Stimulated activated CD4-positive, alpha-beta T cell treated with anti-CD3 and anti-CD28 coated beads, TNF-alpha, amount 100 ng/mL, for 4 hours (primary cell): ENCODE measurements around the gene CARMIL1.

Experiments
- DNase-seq, 3 experiments: peaks; one replicate each; pipeline ENCODE4 v3.0.0-alpha.2; 2020; ENCODE audit warnings: low read depth in 3 of 3

Gene CARMIL1

DNA sequence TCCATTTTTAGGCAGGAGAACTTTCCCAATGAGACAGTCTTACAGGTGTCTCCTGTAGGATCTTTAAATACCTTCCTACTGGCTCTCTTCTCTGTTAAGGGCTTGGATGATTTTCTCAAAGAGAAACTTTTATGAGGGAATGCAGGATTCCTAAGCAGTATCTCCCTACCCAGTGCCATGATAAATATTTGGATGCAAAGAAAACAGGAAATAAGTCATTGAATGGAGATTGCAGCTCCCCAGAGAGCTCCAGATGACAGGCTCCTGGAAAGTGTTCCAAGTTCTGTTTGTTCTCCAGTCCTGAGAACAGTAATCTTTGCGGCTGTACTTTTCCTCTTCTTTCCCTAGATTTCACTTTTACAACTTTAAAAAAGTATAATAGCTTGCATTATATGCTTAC lies 370.4 kb downstream of the CARMIL1 start:
- no peak for DNase-seq

DNA sequence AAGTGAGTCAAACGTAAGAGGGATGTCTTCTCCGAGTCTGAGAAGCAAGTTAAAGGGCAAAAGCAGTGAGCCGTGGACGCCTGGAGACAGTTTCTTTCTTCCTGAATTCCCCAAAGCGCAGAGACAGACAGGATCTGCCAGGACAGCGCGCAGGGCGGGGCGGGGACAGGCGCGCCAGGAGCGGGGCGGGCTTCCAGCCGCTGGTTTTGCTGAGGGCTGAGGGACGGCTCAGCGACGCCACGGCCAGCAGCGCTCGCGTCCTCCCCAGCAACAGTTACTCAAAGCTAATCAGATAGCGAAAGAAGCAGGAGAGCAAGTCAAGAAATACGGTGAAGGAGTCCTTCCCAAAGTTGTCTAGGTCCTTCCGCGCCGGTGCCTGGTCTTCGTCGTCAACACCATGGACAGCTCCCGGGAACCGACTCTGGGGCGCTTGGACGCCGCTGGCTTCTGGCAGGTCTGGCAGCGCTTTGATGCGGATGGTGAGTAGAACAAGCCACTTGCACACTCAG lies 372.9 kb downstream of the CARMIL1 start, which contains the start of gene SCGN:
SCGN (plus strand) TSS at position 209 of the 509 bp plus-strand sequence; CDS start at position 398, 189 bp downstream.
- peak in 1 of 3 experiments; percentile 5 for DNase-seq

DNA sequence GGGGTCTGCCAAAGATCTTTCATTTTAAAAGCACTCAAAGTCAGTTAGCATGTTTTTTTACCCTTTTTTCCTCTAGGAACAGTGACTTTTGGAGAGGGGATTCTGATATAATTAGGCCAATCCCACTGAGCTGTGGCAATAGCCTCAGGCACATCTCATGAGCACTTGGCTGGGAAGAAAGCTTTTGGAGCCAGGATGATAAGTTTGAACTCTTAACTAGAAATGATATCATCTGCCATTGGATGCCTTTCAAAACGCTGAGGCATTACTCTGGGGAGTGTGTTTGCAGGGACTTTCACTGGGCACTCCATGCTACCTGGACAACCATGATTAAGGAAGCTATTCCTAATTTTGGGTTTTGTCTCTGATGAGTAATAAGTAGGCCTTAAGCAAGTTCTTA lies 376.5 kb downstream of the CARMIL1 start:
- DNase-seq = no peak

DNA sequence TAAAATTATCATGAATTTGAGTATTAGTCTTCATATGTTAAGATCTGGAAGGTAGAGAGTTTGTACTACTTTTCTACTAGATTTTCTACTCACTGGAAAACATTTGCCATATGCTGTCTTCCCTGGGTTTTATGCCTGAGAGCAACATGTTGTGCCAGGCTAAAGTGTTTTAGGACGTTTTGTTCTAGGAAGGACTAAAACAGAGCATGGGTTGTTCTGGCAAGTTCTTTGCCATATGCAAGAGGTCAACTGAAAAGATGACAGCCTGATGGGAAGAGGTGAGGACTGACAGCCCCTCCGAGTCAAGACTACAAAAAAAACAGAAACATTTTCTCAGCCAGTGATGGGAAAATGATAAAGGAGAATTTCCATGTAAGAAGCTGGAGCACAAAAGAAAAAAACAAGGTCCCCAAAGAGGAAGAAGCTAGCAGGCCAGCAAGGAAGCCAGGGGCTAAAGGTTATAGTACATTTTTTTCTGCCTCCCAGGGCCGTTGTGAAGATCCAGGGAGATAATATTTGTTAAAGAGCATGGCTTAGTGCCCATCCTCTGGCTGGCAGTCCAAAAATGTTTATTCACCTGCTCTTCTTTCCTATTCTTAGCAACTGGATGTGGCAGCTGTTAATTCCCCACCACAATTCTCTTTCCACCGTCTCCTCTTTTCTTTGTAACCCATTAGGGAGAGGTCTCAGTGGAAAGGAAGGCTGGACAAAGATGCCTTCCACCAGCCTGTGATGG lies 380.6 kb downstream of the CARMIL1 start:
- DNase-seq = no peak

DNA sequence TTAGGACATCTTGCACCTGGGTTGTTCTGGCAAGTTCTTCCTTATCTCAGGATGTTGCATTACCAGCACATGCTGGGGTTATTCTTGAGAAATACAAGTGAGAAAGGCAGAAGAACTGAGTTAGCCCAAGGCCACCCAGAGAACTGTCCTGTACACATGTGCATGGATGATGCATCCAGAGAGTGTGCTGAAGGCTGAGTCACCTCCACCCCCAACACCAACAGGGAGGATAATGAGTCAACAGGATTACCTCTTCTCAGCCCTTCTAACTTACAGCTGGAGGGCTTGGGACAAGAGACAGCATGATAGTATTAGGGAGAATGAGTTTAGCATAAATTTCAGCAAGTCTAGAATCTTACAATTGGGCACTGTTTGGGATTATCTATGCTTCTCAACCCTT lies 381.3 kb downstream of the CARMIL1 start:
- DNase-seq = no peak

DNA sequence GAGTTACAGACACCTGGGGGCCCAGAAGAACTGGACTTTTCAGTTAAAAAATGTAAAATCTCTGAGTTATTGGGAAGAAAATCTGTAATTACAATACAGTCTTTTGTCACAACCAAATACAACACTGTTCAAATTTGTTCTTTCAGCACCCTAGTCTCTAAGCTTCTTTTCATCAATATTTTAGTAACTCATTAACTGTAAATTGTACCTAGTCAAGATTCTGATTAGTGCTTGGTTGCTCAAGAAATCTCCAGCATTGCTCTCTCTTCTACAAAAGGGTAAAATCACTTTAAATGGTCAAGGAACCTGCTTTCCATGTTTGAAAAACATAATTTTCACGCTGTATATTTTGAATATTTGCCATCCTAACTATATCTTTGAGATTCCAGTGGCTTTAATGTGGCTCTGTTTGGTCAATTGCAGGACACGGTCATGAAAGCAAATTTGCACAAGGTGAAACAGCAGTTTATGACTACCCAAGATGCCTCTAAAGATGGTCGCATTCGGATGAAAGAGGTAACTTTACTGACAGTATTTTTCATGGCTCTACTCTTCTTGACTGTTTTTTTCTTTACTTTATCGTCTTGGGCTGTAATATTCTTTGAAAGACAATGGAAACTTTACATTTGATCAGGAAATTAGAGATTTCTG lies 382.1 kb downstream of the CARMIL1 start:
- DNase-seq = no peak

DNA sequence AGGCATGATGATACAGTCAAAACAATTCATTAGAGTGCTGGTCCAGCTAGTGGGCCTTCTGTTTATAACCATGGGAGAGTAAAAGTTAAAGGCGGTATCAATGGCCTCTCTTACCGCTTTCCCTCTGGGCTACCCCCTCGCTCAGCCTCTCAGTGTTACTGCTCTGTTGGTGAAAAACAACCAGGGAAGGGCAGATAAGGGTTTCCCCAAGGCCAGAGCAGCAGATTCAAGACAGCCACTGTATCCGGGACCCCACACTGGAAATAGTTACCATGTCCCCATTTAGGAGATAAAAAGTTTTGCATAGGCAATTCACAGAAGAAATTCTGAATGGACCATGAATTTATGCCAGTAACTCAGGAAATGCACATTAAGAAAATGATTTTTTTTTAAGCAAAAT lies 386.3 kb downstream of the CARMIL1 start:
- no peak for DNase-seq

DNA sequence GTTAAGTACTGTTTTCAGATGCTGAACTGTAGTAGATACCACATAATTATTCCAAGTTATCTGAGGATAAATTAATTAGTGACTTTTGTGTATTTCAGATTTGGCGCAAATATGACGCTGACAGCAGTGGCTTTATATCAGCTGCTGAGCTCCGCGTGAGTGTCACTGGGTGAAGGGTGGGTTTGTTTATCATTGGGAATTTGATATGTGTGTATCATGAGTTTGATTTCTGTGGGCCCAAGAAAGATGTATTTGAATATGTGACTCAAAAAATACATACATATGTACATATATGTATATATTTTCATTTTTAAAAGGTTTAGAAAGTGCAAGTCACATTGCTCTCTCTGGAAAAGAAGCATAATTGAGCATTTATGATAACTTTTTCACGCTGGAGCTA lies 390.2 kb downstream of the CARMIL1 start:
- DNase-seq = no peak
